Eye (tissue), 1 donor: ENCODE data around the gene STAT1.
A peak's percentile ranks its signal among the peaks of the same experiment; 100 is the strongest.

Experiments used
- DNase-seq: peaks from one replicate; pipeline ENCODE4 v3.0.0-alpha.2; 2015

The STAT1 gene

DNA sequence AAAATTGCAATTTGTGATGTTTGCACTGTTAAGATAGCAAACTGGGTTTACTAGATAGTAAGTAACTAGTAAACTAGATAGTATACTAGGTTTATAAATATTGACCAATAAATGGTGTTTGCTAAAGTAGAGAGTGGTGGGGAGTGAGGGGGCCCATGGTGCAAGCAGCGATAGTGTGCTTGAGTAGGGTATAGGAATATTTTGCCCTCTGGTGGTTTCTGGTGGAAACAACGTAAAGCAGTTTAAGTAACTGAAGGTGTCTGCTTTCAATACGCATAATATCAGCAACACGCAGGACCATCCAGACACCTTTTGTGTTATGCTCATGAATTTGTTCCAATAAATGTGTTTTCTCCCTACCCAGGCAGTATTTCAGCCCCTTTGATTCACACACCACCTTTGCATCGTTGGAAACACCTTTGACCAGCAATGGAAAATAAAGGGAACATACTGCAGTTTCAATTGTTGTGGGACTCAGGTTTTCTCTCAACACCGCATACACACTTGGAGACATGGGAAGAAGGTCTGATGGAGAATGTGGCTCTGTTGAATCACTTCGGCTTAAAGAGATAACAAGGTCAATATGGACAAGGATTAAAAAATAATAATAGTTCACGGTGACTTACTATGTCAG, 16.7 kb upstream of the STAT1 start:
- peak; percentile 59 for DNase-seq

DNA sequence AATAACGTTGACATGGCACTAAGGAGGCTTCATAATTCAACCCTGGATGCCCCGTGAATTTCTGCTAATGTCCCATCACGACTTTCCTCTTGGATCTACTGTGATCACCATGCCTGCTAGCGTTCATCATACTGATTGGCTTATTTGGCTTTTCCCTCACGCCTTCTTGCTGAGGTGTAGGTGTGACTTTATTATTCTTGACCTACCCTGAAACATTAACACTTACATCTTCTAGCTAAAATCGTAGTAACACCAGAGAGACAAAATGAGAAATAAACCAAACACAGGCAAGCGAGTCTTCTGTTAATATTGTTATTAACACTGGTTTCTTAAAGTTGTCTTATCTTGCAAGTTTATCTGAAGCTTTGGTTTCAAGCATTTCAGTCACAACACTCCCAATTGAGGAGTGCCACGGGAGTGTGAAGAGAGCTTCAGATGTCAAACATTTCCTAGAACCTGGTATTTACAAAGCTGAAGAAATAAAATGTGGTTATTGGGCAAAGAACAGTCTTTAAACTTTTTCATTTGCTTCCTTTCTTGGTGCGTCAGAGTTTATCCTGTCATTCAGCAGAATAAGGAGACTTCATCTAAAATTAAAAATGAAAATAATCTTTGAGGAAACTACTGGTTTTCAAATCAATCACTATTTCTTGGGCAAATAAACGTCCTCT, 15.4 kb upstream of the STAT1 start:
- no peak for DNase-seq

DNA sequence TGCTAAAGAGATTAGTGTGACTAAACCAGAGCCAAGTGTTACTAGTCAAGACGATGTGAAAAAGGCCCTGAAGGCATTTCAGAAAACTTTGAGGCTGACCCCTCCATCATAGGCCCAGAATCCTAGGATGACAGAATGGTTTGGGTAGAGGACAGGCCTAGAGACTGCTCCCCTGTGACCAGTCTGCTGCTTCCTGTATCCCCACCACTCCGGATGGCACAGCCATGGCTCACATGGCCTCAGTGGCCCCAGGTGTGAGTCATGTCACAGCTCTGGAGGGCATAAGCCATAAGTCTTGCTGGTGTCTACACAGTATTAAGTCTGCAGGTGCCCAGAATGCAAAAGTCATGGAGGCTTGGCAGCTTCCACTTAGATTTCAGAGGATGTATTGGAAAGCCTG, 12.4 kb upstream of the STAT1 start:
- DNase-seq: no peak

DNA sequence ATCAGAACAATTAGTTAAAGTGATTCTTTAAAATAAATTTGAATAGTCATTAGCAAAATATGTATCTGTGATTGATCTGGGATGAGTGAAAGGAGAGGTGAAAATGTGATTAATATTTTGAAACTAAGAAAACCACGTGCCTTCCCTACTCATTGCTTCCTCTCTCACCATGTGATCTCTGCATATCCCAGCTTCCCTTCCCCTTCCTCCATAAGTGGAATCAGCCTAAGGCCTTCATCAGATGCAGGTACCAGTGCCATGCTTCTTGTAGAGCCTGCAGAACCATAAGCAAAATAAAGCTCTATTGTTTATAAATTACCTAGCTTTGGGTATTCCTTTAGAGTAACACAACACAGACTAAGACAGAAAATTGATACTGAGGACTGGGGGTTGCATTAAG, 11.2 kb upstream of the STAT1 start:
- no peak for DNase-seq

DNA sequence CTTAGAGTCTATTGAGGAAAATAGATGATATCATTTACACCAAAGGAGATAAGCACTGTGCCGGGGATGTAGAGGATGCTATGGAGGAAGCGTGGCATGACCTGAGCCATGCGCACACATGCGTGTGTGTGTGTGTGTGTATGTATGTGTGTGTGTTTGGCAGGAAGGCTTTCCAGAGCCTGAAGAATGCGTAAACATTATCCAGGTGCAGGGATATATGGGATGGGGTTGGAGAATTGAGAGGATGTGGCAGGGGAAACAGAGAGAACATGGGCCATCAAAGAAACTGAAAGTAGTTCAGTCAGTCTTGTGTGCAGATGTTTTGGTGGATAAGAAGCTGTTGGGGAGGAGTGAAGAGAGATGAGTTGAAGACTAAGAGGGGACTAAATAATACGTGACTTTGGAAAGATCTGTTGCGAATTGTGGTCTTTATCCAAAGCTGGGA, 9.3 kb upstream of the STAT1 start:
- no peak for DNase-seq

DNA sequence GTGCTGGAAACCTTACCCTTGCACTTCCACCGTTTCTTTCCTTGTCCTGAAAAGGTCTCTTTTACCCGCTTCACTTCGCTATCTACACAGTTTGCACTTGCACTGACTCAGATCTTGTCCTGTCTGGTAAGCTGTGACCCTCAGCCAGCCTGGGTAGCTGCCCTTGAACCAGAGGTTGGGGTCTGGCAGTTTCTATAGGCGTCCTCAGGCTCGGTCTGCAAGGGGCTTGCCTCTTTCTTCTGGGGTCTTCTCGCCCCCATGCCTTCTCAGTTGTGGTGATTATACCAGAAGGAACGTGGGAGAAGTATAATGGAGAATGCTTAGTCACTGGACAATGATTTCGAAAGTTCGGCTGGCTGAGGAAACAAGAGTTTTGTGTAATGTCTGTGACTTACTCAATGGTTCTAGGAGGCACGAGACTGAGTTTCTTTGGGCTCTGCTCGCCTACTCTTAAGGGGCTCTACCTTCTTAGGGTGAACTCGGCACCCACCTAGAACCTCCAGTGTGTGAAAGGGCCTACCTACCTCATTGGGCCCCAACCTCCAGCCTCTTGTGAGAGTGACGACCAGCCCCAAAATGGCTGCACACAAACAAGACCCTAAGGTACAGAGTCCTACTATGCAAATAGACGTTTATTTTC, 6.9 kb upstream of the STAT1 start:
- DNase-seq: no peak

DNA sequence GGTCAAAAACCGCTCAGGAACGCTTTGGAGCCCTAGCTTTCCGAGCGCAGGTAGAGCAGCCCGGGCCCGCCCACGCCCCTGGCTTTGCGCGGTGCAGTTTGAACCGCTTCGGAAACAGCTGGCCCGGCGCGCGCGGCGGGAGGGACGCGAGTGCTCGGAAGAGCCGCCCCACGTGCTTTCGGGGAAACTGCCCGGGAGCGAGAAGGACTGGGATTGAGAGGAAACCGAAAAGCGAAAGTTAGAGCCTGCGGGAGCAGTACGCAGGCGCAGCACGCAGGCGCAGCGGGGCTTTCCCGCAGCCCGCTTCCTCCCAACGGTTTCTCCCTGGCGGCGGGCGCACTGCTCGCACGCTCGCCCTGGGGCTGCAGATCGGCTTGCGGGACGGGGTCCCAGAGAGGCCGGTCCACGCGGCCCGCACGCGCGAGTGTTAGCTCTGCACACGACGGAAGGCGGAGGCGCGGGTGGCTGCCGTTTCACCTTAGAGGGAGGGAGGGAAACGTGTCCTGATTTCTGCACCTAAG, 6.3 kb upstream of the STAT1 start:
- peak; percentile 99 for DNase-seq

DNA sequence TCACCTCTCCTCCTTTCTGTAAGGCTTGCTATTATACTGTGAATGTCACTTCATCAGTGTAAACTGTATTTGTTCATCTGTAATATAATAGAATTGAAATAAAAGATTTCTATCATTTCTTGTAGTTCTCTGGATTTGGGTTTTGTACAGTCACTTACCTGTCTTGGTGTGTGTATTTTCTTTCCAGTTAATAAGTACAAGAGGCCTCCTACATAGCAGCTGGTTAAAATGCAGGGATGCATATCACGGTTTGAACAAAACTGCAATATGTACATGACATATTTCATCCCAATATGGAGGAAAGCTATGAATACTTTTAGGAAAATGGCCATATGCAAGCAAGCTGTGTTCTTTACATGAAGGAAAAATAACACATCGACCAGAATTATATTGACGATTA, 5.4 kb upstream of the STAT1 start:
- no peak for DNase-seq

DNA sequence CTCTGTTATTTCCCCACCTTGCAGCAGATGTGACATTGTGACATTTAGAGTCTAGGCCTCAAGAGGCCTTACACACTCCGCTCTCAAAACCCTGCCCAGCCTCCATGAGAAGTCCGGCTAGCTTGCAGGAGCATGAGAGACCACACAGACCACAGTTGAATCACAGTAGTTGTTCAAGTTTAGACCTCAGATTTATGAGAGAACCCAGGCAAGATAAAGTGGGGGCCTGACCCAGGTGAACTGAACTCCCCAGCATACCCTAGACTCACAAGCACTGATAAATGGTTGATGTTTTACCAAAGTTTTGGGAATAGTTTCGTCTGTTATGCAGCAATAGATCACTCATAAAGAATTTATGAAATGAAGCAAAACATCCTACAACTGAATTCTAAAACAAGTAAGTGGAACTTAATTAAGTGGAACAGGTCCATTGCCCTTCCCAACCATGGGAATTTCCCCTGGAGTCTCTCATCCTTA, 4.7 kb upstream of the STAT1 start:
- DNase-seq: no peak

DNA sequence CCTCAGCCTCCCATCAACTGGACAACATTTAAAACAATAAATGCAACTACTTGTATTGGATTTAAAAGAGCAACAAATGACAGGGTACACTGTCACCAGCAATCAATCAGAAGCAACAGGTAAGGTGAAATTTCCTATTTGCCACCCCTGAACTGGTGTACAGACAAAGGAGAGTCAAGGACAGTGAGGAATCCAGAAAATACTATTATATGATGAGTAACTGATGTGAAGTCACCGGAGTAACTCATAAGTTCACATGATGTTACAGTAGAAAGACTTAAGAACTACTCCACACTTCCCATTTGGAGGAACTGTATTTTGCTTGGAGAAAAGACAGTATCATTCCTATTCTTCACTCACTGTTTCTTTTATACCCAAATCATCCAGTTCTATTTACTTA, 4.1 kb upstream of the STAT1 start:
- no peak for DNase-seq

DNA sequence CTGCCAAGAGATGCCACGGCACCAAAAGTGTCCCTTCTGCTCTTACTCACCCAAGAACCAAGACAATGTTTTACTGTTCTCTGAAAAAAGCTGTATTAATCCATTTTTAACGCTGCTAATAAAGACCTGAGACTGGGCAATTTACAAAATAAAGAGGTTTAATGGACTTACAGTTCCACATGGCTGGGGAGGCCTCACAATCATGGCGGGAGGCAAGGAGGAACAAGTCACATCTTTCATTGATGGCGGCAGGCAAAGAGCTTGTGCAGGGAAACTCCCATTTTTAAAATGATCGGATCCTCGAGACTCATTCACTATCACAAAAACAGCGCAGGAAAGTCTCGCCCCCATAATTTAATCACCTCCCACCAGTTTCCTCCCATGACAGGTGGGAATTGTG, 1.9 kb upstream of the STAT1 start:
- DNase-seq: no peak

DNA sequence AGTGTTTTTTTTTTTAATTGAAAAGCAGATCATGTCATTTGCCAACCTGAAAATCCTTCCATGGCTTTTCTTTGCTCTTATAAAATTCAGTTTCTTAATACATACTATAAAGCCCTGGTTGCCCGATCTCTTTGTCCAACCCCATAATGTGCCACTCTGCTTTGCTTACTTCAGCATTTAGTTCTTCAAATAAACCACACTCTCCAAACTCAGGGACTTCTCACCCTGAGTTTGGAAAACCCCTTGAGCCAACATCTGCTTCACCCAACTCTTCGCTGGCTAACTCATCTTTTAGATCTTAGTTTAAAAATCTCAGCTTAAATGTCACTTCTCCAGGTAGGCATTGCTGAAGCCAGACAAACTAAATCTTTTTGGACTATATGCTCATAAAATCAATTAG, 1.3 kb upstream of the STAT1 start:
- no peak for DNase-seq

DNA sequence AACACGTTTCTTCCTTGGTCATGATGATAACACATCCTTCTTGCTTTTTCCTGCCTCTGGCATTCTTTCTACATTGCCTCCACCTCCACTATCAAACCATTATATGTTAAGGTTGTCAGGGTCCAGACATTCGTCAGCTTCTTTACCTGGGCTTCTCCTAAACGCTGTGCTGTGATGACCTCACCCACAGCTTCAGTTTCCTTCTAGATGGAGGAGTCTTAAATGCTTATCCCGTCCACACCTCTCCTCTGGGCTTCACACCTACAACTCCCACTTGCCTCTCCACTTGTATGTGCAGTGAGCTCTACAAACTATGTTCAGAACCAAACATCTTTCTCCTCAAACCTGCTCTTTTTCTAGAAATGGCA, 666 bp upstream of the STAT1 start:
- no peak for DNase-seq

DNA sequence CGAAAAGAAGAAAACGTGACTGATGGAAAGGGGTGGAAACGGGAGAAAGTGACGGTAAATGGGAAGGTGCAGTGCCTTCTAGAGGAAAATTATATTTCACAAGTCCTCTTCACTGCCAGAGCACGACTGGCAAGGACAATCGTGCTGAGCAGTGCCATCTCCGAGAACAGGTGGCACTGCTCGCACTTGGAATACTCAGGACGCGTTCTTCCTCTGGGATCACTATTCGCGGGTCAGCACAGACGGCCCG, 364 bp downstream of the STAT1 start:
- no peak for DNase-seq

DNA sequence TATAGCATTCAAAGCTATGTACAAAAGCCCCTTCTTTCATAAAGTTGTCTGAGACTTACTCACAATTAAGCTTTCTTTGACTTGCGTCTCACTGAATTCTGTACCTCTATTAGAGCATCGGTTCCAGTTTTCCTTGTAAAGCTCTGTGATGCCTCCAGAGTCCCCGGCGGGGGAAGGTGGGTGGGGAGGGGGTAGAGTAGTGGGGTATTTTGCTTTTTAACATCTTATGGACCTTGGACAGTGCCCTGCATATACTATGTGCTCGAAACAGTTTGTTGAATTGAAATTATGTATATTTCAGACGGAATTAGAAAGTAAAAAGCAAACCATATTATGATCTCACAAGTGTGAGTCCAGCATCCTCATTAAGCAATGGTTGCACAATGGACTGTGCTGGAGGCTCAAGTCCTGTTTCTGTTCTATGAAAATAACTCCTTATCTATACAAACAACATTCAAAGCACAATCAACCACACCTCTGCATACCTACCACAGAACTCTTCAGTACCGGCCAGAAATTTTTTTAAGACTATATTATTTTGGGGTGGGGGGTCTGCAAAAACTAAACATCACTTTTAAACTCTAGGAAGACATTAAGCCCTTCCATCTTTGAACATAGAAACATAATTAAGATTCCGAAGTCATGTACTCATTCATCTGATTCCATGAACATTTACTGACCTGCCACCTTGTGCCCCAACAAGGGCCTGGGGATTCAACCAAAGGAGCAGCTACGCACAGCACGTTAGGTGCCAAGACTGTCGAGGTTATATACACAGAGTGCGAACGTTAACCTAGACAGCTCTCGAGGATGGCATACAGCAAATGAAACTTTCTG, 908 bp downstream of the STAT1 start:
- no peak for DNase-seq

DNA sequence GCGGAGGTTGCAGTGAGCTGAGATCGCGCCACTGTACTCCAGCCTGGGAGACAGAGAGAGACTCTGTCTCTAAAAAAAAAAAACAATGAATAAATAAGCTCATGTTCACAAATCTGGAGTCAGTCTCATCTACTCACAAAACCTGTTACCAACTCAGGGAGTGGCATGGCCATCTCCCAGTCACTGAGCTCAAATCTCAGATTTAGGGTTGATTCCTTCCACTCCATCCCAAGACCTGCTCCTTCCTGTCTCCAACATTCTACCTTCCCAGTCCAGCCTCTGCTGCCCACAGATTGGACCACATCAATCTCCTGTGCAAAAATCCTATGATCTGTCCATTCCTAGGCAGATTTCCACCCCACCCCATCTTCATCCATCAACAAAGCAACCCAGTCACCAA, 1.6 kb downstream of the STAT1 start:
- no peak for DNase-seq

DNA sequence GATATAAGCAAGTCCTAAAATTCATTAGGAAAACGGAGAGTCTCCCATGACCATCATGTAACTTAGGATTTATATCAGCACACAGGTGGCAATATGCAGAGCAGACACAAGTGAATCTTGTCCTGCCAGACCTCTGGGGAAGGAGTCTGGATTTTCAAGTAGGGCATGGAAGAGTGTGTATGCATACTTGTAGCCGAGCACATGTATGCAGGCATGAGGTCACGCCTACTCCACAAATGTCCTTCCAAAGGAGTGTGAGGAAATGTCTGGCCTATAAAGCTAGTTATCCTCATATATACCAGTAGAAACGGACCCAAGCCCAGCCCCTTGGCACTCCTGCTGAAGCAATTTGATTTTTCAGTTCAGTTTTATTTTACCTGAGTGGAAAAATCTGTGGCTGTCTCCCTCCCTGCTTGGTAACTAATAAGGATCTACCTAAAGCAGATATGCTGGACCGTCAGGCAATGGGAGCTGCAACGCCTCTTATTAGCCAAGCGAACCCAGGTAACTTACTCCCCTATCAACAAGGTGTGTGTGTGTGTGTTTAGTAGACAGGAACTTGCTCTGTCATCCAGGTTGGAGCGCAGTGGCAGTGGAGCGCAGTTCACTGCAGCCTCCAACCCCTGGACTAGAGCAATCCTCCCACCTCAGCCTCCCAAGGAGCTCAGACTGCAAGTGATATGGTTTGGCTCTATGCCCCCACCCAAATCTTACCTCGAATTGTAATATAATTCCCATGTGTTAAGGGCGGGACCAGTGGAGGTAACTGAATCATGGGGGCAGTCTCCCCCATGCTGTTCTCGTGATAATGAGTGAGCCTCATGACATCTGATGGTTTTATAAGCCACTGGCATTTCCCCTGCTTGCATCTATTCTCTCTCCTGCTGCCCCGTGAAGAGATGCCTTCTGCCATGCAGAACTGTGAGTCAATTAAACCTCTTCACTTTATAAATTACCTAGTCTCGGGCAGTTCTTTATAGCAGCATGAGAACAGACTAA, 2.8 kb downstream of the STAT1 start:
- DNase-seq: no peak

DNA sequence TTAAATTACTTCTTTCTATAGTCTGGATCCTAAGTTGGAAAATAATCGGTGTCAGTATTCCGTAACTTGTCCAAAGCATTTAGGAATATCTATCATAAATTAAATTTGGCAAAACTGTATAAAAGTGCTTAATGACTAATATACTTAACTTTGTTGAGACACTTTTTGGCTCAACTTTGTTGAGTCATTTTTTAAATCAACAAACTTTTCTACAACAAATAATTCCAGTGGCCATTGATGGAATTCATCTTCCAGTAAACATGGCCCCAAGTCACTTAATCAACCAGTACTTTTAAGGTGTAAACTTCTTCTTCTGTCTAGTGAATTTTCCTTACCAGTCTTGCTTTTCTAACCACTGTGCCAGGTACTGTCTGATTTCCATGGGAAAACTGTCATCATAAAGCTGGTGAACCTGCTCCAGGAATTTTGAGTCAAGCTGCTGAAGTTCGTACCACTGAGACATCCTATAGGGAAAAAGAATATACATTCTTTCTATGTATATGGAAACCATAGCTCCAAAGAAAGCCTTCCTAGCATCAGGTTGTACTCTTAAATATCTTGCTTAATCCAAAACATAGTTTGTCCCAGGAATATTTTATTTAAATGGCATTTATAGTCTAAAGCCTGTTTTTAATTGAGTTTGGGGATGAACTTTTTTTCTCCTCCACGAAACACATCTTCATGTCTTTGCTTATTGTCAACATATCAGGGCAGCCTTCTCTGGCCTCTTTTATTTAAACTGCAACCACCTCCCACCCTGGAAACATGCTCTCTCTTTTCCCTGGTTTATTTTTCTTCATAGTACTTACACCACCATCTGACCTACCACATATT, 4.2 kb downstream of the STAT1 start:
- DNase-seq: no peak

DNA sequence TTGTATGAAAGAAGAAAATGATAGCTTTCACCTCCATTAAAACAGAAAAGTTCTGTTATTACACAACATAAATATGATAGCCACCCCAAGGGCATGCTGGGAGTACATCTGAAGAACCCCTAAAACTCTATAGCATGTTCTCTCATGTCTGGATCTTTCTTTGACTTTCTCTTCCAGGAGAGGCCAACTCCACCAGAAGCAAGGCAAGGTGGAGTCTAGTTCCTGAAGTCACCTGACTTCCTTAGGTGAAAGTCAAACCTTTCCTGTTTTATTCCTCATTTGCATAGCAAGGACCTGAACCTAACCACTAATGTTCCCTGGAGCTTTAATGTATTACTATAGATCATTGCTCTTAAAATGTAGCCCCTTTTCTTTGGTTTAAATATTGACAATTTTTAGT, 5.7 kb downstream of the STAT1 start:
- no peak for DNase-seq

DNA sequence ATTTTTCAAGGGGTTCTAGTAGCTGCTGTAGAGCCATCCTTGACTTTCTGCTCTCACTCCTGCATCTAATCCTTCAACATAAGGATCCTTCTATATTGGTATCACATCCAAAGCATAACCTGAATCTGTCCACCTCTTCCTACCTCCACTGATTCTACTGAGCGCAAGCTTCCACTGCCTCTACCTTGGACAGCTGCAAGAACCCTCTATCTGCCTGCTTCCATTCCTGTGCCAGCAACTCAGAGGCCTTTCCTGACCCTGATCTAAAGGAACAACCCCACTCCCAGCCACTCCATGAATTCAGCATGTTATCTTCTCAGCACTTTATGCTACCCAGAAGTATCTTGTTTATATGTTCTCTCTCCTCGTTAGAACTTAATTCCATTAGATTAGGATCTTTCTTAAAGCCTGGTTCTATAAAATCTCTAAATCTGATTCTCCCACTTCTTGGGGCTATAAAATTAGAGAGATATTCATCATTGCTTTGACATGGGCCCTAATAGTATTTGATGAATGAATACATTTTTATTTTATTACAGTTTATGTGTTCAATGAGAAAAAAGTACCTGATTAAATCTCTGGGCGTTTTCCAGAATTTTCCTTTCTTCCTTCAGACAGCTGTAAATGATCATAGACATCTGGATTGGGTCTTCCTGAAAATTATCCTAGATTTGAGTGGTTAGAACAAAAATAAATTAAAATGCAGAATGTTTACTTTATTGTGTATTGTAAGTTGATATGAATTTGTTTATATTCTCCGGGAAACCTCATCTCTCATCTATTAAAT, 6.8 kb downstream of the STAT1 start:
- no peak for DNase-seq

DNA sequence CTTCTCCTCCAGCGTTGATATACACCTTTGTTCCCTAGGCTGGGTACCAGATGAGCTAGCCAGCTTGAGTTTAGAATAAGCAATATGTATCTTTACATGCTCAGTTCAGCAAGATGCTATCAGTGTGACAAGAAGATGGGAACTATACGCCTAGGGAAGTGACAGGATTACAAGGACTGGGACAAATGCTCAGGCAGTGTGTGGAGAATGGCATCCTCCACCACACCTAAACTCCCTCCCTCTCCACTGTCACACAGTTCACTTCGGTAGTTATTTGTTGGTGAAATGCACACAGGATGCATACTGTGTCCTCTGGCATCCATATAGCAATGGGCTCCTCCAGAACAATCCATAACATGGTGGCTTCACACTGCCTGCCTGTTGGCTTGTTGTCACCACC, 7.7 kb downstream of the STAT1 start:
- DNase-seq: no peak
